SK-N-SH treated with all-trans-retinoic acid at 6 μM for 48 hours (cell line): ENCODE results near the gene AGO4.

Source experiments
- CSDC2 ChIP-seq: fragments of 250-450 bp; sonication (Bioruptor Pico); IDR thresholded peaks from 2 replicates; pipeline ENCODE4 v1.5.0; 2020; ENCODE audit warnings: mild to moderate bottlenecking, moderate library complexity
- ISL1 ChIP-seq: fragments of 250-450 bp; sonication (Bioruptor Pico); IDR thresholded peaks from 2 replicates; pipeline ENCODE4 v2.1.2; 2022; ENCODE audit warnings: mild to moderate bottlenecking, moderate library complexity
- TF ChIP-seq, protein P1 (sequence below): fragments of 250-450 bp; sonication (Bioruptor Pico); IDR thresholded peaks from 2 replicates; pipeline ENCODE4 v1.5.1; 2021; ENCODE audit warnings: mild to moderate bottlenecking, moderate library complexity

The AGO4 gene

DNA sequence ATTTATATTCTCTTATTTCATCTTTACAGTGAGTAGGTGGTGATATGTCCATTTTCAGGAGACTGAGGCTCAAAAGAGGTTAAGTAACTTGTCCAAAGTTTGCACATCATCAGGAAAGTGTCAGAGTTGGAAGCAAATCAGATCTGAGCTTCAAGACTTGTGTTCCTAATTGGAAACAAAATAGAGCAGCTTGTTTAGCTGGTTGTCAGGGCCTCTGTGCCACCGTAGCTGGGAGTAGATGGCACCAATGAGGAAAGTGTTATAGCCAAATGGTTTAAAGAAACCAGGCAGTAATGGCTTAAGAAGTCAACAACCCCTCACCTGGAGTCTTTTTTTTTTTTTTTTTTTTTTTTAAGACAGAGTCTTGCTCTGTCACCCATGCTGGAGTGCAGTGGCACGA is 94.9 kb downstream of the AGO4 start (continued):
- TF ChIP-seq, protein P1, sequence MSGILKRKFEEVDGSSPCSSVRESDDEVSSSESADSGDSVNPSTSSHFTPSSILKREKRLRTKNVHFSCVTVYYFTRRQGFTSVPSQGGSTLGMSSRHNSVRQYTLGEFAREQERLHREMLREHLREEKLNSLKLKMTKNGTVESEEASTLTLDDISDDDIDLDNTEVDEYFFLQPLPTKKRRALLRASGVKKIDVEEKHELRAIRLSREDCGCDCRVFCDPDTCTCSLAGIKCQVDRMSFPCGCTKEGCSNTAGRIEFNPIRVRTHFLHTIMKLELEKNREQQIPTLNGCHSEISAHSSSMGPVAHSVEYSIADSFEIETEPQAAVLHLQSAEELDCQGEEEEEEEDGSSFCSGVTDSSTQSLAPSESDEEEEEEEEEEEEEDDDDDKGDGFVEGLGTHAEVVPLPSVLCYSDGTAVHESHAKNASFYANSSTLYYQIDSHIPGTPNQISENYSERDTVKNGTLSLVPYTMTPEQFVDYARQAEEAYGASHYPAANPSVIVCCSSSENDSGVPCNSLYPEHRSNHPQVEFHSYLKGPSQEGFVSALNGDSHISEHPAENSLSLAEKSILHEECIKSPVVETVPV: no peak
- TF ChIP-seq CSDC2 (CRISPR knock-in tag) (no peak), ISL1 (CRISPR knock-in tag) (no peak)
- TF ChIP-seq, all 23 proteins: peak for 0
